OCI-LY1 (cell line): ENCODE measurements around the gene FOXA3.

Experiments
- EZH2 ChIP-seq: fragments of 200-600 bp; sonication (generic), shearing (Covaris generic); IDR thresholded peaks from 2 replicates; pipeline ENCODE4 v1.8.0; 2017; ENCODE audit warnings: borderline replicate concordance, mixed run types, mild to moderate bottlenecking, antibody characterized with exemption, low read length, moderate library complexity, mixed read lengths
- TF ChIP-seq, protein P1 (sequence below): fragments of 200-600 bp; sonication (generic), shearing (Covaris generic); IDR thresholded peaks from 2 replicates; pipeline ENCODE4 v1.5.1; 2017; ENCODE audit warnings: mild to moderate bottlenecking, antibody characterized with exemption, low read length, moderate library complexity, mixed read lengths

DNA sequence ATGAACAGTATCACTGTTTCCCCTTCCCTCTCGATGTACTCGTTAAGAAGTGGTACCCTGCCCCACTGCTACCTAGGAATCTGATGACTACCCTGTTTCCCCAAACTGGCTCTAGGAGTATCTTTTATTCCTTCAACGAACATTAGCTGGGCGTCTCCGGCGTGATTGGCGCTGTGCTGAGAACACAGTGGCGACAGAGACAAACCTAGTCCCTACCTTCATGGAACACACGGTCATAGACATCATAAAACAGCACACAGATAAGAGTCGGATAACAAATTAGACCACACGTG, 1.9 kb upstream of the FOXA3 start:
- TF ChIP-seq, protein P1, sequence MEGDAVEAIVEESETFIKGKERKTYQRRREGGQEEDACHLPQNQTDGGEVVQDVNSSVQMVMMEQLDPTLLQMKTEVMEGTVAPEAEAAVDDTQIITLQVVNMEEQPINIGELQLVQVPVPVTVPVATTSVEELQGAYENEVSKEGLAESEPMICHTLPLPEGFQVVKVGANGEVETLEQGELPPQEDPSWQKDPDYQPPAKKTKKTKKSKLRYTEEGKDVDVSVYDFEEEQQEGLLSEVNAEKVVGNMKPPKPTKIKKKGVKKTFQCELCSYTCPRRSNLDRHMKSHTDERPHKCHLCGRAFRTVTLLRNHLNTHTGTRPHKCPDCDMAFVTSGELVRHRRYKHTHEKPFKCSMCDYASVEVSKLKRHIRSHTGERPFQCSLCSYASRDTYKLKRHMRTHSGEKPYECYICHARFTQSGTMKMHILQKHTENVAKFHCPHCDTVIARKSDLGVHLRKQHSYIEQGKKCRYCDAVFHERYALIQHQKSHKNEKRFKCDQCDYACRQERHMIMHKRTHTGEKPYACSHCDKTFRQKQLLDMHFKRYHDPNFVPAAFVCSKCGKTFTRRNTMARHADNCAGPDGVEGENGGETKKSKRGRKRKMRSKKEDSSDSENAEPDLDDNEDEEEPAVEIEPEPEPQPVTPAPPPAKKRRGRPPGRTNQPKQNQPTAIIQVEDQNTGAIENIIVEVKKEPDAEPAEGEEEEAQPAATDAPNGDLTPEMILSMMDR: no peak
- TF ChIP-seq EZH2: no peak
